AG10803 (cell line): ENCODE data around the gene SAAL1.

Source experiments
- DNase-seq: peaks from one replicate; pipeline ENCODE4 v3.0.0; 2010; ENCODE audit warnings: low read depth
- H3K4me3 ChIP-seq: 2 replicates; pipeline ENCODE4 v1.5.1; 2011; ENCODE audit warnings: mild to moderate bottlenecking, low read length, control low read depth
- CTCF ChIP-seq: conservative IDR thresholded peaks from 2 replicates; pipeline ENCODE4 v1.5.1; 2011; ENCODE audit warnings: mild to moderate bottlenecking, low read length, control low read depth, inconsistent platforms

The SAAL1 gene

GRCh38 chr11:18064450-18065054 is 41.3 kb downstream of the SAAL1 start:
- no peak overlapping the region for H3K4me3 ChIP-seq
- no peak for DNase-seq
- TF ChIP-seq CTCF: no peak

GRCh38 chr11:18063862-18064434 is 41.9 kb downstream of the SAAL1 start:
- TF ChIP-seq CTCF: no peak
- H3K4me3 ChIP-seq: no peak overlapping the region
- DNase-seq: no peak

- no peak for TF ChIP-seq CTCF
- no peak overlapping the region for H3K4me3 ChIP-seq
- no peak for DNase-seq
Measured at GRCh38 chr11:18063125-18063524, 42.8 kb downstream of the SAAL1 start.

GRCh38 chr11:18061351-18061750 is 44.5 kb downstream of the SAAL1 start:
- DNase-seq: no peak
- TF ChIP-seq CTCF: no peak
- H3K4me3 ChIP-seq: no peak overlapping the region

- H3K4me3 ChIP-seq: no peak overlapping the region
- DNase-seq: no peak
- no peak for TF ChIP-seq CTCF
Measured at GRCh38 chr11:18056561-18057181, 49.2 kb downstream of the SAAL1 start.

GRCh38 chr11:18054511-18055103 is 51.3 kb downstream of the SAAL1 start:
- DNase-seq: no peak
- no peak overlapping the region for H3K4me3 ChIP-seq
- no peak for TF ChIP-seq CTCF

GRCh38 chr11:18050848-18051247 is 55.0 kb downstream of the SAAL1 start:
- no peak for DNase-seq
- no peak for TF ChIP-seq CTCF
- no peak overlapping the region for H3K4me3 ChIP-seq
